ENCODE measurements around the gene PODN.
A peak's percentile ranks its signal among the peaks of the same experiment; 100 is the strongest.

PODN gene

DNA sequence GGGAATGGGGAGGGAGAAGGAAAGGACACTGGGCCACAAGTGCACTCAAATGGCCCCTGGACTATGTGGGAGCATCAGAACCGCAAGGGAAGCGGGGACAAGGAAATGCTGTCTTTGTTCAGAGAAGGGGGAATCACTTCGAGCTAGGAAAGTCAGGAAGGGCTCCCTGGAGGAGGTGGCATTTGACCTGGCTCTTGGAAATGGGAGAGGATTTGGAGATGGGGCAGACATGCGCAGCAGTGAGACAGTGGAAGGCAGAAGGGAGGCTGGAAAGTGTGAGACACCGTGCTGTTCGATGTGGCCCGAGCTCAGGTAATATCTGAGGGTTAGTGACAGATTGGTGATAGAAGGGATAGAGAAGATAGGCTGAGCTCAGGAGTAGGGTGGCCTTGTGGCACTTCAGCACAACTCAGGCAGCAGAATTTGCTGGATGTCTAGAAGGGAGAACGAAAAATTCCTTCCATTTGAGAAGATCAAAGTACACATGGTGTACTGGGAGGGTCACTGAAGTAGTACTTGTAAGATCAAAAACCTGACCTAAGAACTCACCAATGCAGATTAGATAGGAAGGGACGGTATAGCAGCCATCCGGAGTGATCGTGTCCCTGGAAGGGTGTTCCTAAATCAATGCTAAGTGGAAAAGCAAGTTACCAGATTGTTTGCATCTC, 55.1 kb downstream of the PODN start:
- DNase-seq: no peak

DNA sequence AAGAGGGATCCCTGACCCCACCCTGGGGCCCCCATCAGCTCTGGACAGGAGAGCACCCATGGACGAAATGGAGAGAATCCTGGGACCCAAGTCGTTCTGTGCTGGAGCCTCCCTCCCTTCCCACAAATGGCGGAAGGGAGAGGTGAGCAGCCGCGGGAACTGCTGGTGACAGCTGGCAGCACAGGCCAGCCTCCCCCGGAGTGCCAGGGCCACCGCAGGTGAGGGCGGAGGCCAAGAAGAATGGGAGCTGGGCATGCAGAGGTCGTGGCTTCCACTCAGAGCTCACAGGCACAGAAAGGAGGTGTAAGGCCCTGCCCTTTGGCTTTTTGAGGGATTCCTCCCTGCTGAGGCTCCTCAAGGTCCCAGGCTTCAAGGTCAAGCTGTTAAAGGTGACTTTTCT, 55.8 kb downstream of the PODN start:
- DNase-seq: no peak

GRCh38 chr1:53120659-53121058, 58.6 kb downstream of the PODN start:
- no peak for DNase-seq

- DNase-seq: peak; percentile 51
Measured at GRCh38 chr1:53121319-53122172, 59.5 kb downstream of the PODN start.

GRCh38 chr1:53122201-53122885, 60.3 kb downstream of the PODN start:
- no peak for DNase-seq

DNA sequence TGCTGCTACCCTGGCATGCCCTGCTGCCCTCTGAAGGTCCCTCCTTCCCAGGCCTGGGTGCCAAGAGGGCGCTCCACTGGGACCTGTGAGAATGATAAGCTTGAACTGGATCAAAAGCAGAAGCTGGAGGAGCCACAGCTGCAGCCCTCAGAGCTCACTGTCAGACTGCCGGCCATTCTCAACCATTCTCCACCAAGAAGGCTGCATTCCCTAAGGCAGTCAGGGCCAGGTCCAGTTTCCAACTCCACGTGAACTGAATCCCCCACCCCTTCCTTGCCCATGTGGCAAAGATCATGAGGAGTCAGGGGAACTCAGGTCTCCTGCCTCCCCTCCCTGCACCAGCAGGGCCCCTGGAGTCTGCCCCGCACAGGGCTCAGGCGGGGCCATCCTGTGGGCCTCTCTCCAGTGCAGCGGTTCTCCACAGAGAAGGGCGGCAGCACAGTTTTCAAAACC, 61.0 kb downstream of the PODN start:
- DNase-seq: no peak

GRCh38 chr1:53123453-53124140, 61.6 kb downstream of the PODN start:
- no peak for DNase-seq

DNA sequence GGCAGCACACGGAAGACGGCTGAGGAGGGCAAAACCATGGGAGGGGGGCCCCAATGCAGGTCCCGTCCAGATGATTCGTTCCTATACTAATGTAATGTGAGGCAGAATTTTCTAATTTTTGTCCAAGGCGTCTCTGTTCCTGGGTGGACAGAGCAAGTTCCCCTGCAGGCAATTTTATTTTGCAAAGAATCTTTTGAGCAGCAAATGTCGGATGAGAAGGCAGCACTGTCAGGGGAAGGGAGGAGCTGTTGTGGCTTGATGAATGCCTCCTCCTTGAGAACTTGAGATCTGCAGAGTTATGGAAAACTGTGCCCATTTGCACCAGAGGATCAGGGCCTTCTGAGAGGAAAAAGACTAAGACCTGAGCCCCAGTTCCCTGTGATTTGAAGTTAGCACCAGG, 63.1 kb downstream of the PODN start:
- no peak for DNase-seq

DNA sequence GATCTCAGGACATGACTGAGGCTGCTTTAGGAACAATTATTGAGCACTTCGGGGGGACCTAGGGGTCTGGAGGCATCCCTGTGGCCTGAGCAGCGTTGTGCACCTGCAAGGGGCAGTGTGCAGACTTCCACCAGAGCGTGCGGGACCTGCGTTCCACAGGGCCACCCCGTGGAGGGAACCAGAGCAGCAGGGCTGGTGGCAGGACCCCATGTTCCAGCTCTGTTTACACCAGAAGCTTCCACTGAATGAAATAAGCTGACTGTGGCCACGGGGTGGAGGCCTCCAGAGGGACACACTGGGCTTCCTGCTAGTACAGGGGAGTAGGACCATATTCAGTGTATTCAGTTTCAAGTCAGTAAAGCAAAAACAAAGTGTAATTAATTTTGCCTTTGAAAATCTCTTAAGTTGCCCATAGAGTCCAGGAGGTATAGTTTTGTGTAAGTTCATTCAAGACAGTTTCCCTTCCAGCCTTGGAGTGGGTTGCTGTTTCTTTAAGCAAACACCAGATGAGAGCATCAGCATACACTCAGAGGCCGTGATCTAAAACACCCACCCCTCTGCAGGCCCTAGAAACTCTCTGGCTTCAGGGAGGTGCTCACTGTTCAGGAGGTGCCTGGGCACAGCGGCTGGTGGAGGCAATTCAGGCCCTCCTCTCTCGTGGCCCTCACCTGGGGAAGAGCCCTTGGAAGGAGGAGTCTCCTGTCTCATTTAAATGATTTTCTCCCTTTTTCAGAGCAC, 63.8 kb downstream of the PODN start:
- DNase-seq: no peak

GRCh38 chr1:53126495-53126894, 64.5 kb downstream of the PODN start:
- DNase-seq: no peak

- no peak for DNase-seq
Measured at GRCh38 chr1:53127546-53127945, 65.5 kb downstream of the PODN start.

DNA sequence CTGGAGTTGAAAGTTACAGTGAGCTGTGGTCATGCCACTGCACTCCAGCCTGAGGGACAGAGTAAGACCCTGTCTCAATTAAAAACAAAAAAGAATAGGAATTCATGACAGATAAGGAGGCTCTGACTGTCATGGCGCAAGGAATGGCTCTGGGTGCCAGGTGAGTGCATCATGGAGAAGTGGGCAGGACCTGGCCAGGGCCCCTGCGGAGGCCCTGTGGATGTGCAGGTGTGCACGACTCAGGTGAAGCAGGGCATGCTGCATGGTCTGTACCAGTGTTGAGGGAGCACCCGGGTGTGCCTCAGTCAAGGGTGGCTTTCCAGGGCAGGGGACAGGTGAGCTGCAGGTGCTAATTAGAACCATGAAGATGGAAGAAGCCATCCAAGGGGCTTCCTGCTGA, 66.4 kb downstream of the PODN start:
- DNase-seq: no peak

GRCh38 chr1:53129891-53130597, 68.0 kb downstream of the PODN start:
- DNase-seq: no peak

DNA sequence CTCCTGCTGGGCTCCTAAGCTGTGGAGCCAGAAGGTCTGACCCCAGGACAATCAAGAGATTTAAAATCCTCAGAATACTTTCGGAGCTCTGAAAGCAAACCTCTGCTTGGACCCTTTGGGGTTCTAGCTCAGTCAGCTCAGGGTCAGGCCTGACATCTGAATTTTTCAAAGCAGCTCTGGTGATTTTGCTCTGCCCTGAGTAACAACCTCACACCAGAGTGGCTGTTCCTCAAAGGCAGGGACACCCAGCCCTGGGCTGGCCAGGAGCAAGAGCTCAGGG, 68.5 kb downstream of the PODN start:
- no peak for DNase-seq

- no peak for DNase-seq
Measured at GRCh38 chr1:53130878-53131589, 69.0 kb downstream of the PODN start.

GRCh38 chr1:53131590-53131938, 69.6 kb downstream of the PODN start:
- no peak for DNase-seq

DNA sequence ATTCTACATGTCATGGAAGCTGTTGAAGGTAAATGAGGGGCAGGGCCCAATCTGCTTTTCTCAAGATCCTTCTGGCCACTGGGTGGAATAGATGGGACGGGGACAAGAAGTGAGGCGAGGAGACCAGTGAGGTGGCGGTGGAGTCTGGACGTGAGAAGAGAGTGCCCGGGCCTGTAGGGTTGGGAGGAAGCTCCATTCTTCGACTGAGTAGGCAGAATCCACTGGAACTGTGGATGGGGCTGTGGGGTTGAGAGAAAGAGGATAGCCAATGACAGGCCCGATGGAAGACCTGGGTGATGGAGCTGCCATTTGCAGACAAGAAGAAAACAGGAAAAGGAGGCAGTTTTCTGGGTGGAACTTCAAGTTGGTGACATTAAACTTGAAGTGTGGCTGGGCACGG, 70.2 kb downstream of the PODN start:
- no peak for DNase-seq

GRCh38 chr1:53133261-53134041, 71.4 kb downstream of the PODN start:
- no peak for DNase-seq

DNA sequence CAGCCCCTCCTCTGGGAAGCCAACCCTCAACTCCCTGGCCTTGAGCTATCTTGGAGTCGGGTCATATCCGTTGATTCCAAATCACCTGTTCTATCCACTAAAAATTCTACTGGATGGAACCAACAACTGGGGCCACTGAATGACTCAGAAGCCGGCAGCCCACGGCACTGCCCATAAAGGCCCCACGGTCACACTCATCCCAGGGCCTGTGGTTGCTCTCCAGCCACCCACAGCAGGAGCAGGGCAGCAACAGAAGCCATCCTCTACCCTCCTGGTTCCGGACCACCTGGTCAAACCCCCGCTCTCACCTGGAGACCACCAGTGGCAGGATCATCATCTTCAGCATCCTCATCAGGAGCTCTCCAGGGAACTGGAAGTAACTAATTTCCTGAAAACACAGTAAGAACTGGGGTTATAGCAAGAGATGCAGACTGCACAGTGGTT, 72.1 kb downstream of the PODN start:
- DNase-seq: no peak

All from T1000 (cell line).